ENCODE measurements around the gene MYOM1. TPM values are rescaled to one million over a fixed set of nuclear protein-coding genes. Genes with fewer than 3 reads are reported as not detected.

The MYOM1 gene
- polyA plus RNA-seq, 1 experiment = 0.02 TPM

DNA sequence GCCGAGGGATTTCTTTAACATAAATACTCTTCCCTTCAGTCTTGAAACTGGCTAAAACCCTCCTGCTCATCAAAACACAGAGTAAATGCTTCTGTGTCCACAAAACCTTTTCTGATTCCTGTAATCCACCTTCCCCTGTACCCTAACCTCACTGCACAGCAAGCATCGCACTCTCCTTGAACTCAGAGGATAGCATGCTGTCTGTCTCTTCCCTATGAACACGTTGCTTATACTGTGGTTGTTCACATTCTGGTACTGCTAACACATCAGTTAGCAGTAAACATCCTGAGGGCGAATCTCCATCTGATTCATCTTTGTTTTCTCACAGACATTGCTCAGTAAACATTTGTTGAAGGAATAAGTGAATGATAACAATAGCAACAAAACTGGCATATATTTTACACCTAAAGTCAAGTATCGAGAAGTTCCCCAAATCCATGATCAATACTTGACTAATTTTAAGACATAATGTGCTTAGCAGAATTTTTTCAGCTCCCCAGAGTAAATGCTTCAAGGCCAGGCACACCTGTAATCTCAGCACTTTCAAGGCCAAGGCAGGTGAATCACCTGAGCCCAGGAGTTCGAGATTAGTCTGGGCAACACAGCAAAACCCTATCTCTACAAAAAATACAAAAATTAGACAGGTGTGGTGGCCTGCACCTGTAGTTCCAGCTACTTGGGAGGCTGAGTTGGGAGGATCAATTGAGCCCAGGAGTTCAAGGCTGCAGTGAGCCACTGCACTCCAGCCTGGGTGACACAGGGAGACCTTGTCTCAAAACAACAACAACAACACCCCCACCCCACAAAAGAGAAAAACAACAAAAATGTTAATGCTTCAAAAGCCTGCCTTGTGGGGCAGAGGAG, 161.2 kb downstream of the MYOM1 start:
- CTCF ChIA-PET = no interaction called here

DNA sequence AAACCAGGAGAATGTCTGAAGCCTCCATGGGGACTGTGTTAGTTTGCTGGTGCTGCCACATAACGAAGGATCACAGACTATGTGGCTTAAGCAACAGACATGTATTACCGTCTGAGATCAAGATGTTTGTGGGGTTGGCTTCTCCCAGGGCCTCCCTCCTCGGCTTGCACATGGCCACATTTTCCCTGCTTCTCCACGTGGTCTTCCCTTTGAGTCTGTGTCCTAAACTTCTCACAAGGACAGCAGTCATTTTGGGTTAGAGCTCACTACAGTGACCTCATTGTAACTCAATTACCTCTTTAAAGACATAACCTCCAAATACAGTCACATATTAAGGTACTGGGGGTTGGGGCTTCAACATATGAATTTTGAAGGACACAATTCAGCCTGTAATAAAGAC, 162.2 kb downstream of the MYOM1 start:
- DNase-seq (ENCODE audit: low read depth, low spot score) = no peak
- ChIA-PET POLR2A (interaction anchor here (0.7 kb wide), 1 partner anchor 181 kb away, joined by 6 read pairs; no protein-coding TSS in a partner anchor), CTCF (interaction anchor here (0.7 kb wide), 1 partner anchor 8 kb away, joined by 3 read pairs; no protein-coding TSS in a partner anchor)
- Histone ChIP-seq H3K4me3 (ENCODE audit: low read depth, low read length) (no peak overlapping the region), H3K9me3 (ENCODE audit: control insufficient read depth, insufficient read depth, low read length) (peaks cover 3% of the 10 kb centered on the region), H3K27ac (ENCODE audit: low read depth, low read length) (no peak overlapping the region), H3K27me3 (ENCODE audit: control insufficient read depth, insufficient read depth, low read length) (peaks cover 2% of the 10 kb centered on the region)
- TF ChIP-seq, protein P1, sequence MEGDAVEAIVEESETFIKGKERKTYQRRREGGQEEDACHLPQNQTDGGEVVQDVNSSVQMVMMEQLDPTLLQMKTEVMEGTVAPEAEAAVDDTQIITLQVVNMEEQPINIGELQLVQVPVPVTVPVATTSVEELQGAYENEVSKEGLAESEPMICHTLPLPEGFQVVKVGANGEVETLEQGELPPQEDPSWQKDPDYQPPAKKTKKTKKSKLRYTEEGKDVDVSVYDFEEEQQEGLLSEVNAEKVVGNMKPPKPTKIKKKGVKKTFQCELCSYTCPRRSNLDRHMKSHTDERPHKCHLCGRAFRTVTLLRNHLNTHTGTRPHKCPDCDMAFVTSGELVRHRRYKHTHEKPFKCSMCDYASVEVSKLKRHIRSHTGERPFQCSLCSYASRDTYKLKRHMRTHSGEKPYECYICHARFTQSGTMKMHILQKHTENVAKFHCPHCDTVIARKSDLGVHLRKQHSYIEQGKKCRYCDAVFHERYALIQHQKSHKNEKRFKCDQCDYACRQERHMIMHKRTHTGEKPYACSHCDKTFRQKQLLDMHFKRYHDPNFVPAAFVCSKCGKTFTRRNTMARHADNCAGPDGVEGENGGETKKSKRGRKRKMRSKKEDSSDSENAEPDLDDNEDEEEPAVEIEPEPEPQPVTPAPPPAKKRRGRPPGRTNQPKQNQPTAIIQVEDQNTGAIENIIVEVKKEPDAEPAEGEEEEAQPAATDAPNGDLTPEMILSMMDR (IDR thresholded peaks at IDR 0.05; ENCODE audit: low read depth, low read length) = no peak

More for the DNA sequence above, 161.2 kb downstream of the MYOM1 start:
- H3K27ac ChIP-seq (ENCODE audit: low read depth, low read length) = no peak overlapping the region
- H3K27me3 ChIP-seq (ENCODE audit: control insufficient read depth, insufficient read depth, low read length) = peaks cover 2% of the 10 kb centered on the region
- TF ChIP-seq, protein P1 (IDR thresholded peaks at IDR 0.05; ENCODE audit: low read depth, low read length) = no peak
- POLR2A ChIA-PET = no interaction called here
- H3K4me3 ChIP-seq (ENCODE audit: low read depth, low read length) = no peak overlapping the region
- H3K9me3 ChIP-seq (ENCODE audit: control insufficient read depth, insufficient read depth, low read length) = no peaks in the 10 kb centered on the region; the same call in none of the 2 replicates
- no peak for DNase-seq (ENCODE audit: low read depth, low spot score)

DNA sequence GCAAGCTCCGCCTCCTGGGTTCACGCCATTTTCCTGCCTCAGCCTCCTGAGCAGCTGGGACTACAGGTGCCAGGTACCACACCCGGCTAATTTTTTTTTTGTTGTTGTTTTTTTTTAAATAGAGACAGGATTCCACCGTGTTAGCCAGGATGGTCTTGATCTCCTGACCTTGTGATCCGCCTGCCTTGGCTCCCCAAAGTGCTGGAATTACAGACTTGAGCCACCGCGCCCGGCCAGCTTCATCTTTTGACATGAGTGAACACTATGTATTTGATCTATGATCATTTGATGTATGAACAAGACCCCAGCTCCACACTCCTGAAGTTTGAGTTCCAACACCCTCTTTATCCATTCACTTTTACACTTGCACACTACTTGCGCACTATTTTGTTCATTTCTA, 163.5 kb downstream of the MYOM1 start:
- no peak overlapping the region for H3K27ac ChIP-seq (ENCODE audit: low read depth, low read length)
- H3K27me3 ChIP-seq (ENCODE audit: control insufficient read depth, insufficient read depth, low read length) = peaks cover 2% of the 10 kb centered on the region
- POLR2A ChIA-PET = no interaction called here
- no peak for DNase-seq (ENCODE audit: low read depth, low spot score)
- H3K9me3 ChIP-seq (ENCODE audit: control insufficient read depth, insufficient read depth, low read length) = peaks cover 3% of the 10 kb centered on the region
- CTCF ChIA-PET = interaction anchor here (0.5 to 1.1 kb wide), 2 partner anchors 35 to 72 kb away, joined by 3 to 5 read pairs; no protein-coding TSS in a partner anchor
- H3K4me3 ChIP-seq (ENCODE audit: low read depth, low read length) = no peak overlapping the region
- TF ChIP-seq, protein P1 (IDR thresholded peaks at IDR 0.05; ENCODE audit: low read depth, low read length) = no peak

DNA sequence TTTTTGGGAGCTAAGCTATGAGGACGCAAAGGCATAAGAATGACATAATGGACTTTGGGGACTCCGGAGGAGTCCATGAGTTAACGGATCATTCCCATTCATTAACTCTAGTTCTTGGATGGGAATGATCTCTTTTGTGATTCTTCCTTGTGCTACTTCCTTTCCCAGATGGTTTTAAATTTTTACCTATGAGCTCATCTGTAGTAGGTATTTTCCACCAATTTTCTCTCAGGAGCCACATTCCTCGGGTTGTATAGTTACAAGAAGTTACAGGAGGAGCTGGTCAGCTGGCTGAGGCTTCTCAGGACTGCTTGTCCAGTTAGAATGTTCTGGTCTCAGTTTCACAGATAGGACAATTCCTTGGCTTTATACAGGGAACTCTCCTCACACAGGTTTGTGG, 164.0 kb downstream of the MYOM1 start:
- no peak for DNase-seq (ENCODE audit: low read depth, low spot score)
- H3K9me3 ChIP-seq (ENCODE audit: control insufficient read depth, insufficient read depth, low read length) = peaks cover 3% of the 10 kb centered on the region; the same call in 1 of the 2 replicates
- TF ChIP-seq, protein P1 (IDR thresholded peaks at IDR 0.05; ENCODE audit: low read depth, low read length) = no peak
- CTCF ChIA-PET = interaction anchor here (0.5 to 1.1 kb wide), 2 partner anchors 34 to 73 kb away, joined by 3 to 5 read pairs; no protein-coding TSS in a partner anchor
- H3K27me3 ChIP-seq (ENCODE audit: control insufficient read depth, insufficient read depth, low read length) = peaks cover 2% of the 10 kb centered on the region
- H3K27ac ChIP-seq (ENCODE audit: low read depth, low read length) = no peak overlapping the region
- POLR2A ChIA-PET = no interaction called here
- H3K4me3 ChIP-seq (ENCODE audit: low read depth, low read length) = no peak overlapping the region

DNA sequence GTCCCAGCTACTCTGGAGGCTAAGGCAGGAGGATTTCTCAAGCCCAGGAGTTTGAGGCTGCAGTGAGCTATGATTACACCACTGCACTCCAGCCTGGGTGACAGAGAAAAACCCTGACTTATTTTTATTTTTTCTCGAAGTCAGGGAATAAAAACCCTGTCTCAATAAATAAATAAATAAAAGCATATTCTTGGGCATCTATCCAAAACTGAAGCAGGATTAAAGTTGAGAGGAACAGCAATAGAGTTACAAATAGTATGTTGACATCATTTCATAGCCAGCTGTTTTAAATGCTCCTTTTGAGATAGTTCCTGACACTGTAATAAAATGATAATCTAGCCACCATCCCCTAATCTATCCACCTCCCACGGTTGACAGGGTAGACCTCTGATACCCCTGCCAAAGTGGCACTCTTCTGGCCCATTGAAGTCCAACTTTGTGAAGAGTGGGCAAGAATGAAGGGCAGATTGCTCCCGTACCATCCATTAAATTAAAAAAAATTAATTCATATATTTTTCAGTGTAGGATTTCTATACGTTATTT, 164.5 kb downstream of the MYOM1 start:
- TF ChIP-seq, protein P1 (IDR thresholded peaks at IDR 0.05; ENCODE audit: low read depth, low read length) = no peak
- no peak overlapping the region for H3K27ac ChIP-seq (ENCODE audit: low read depth, low read length)
- no peak for DNase-seq (ENCODE audit: low read depth, low spot score)
- CTCF ChIA-PET = interaction anchor here (1.1 kb wide), 1 partner anchor 73 kb away, joined by 5 read pairs; no protein-coding TSS in a partner anchor
- peaks cover 3% of the 10 kb centered on the region; the same call in 1 of the 2 replicates for H3K9me3 ChIP-seq (ENCODE audit: control insufficient read depth, insufficient read depth, low read length)
- POLR2A ChIA-PET = no interaction called here
- H3K4me3 ChIP-seq (ENCODE audit: low read depth, low read length) = no peak overlapping the region
- H3K27me3 ChIP-seq (ENCODE audit: control insufficient read depth, insufficient read depth, low read length) = peaks cover 2% of the 10 kb centered on the region

All from AG04450 (cell line).